K562 (cell line): Measurements from ENCODE around the gene PRDM16. TPM values are rescaled to one million over a fixed set of nuclear protein-coding genes. Genes with fewer than 3 reads are reported as not detected.

Source experiments
- ATAC-seq: fragments of 200-7000 bp; cut with Tn5 transposase; 3 replicates; pipeline ENCODE4 v1.9.1; 2020; ENCODE audit warnings: moderate library complexity
- BruUV-seq: library from RNA; stranded (reverse); fragments of 400-500 nt; replicated peaks from 2 replicates; lab custom pipeline; 2021; lab: Mats Ljungman, UMichigan
- CTCF ChIA-PET: fragments of 300-600 bp; formaldehyde crosslinking; extraction: SDS; loops from one replicate; lab custom pipeline; 2021; ENCODE audit warnings: low intra/inter-chr PET ratio; lab: Yijun Ruan, JAX
- POLR2A ChIA-PET: fragments of 300-600, 350-650 bp; sonication (Branson Sonifier 250); formaldehyde crosslinking; extraction: SDS; loops from one replicate; lab custom pipeline; 2021; ENCODE audit warnings: antibody characterized with exemption, inconsistent platforms; lab: Yijun Ruan, JAX
- DNase-seq, 4 experiments: peaks; one replicate each; pipeline versions ENCODE4 v3.0.0 to v3.0.0-alpha.2; 2011 to 2018; ENCODE audit warnings: low spot score in 3 of 4, mixed read lengths in 3 of 4; ENCODE audit errors: extremely low read depth in 1 of 4
- FAIRE-seq: peaks from 2 replicates; lab custom pipeline; 2011; peaks lifted over from hg19 to GRCh38; lab: Jason Lieb, UNC
- H2AFZ ChIP-seq: 2 replicates; pipeline ENCODE4 v1.6.0; 2011; ENCODE audit warnings: low read depth, low read length, control low read depth, inconsistent platforms
- H3K27ac ChIP-seq: fragments of 200-600 bp; 3 replicates; pipeline ENCODE4 v1.8.0; 2011; ENCODE audit warnings: low read depth, mild to moderate bottlenecking, control low read depth, inconsistent platforms, low read length, moderate library complexity, mixed read lengths; ENCODE audit errors: extremely low read depth
- H3K27me3 ChIP-seq, 2 experiments: fragments of 300-600 bp in 1 of 2; 2 replicates in 1 of 2; 3 replicates in 1 of 2; pipeline versions ENCODE4 v1.6.0 to v1.8.0; 2011; ENCODE audit warnings: inconsistent platforms in 2 of 2, low read length in 2 of 2, mild to moderate bottlenecking in 1 of 2, mixed read lengths in 1 of 2, moderate library complexity in 1 of 2; ENCODE audit not compliant: control insufficient read depth in 2 of 2, insufficient read depth in 2 of 2
- H3K36me3 ChIP-seq: fragments of 300-600 bp; 3 replicates; pipeline ENCODE4 v1.8.0; 2011; ENCODE audit warnings: mild to moderate bottlenecking, low read length, inconsistent platforms; ENCODE audit not compliant: control insufficient read depth, insufficient read depth
- H3K4me1 ChIP-seq, 2 experiments: fragments of 200-600 bp in 1 of 2; replicated peaks in 1 of 2; 2 replicates in 1 of 2; 3 replicates in 1 of 2; pipeline versions ENCODE4 v1.5.1 to v1.8.0; 2011; ENCODE audit warnings: inconsistent platforms in 2 of 2, low read length in 2 of 2, mild to moderate bottlenecking in 1 of 2, mixed read lengths in 1 of 2, moderate library complexity in 1 of 2; ENCODE audit not compliant: control insufficient read depth in 2 of 2, insufficient read depth in 2 of 2
- H3K4me2 ChIP-seq: 2 replicates; pipeline ENCODE4 v1.6.1; 2011; ENCODE audit warnings: low read length, control low read depth, inconsistent platforms, mixed read lengths; ENCODE audit not compliant: insufficient read depth
- H3K4me3 ChIP-seq: fragments of 200-600 bp; sonication (generic), shearing (Covaris generic); 2 replicates; pipeline ENCODE4 v1.5.1; 2016; ENCODE audit warnings: control low read depth, inconsistent platforms
- H3K79me2 ChIP-seq: fragments of 200-600 bp; 3 replicates; pipeline ENCODE4 v1.8.0; 2011; ENCODE audit warnings: low read length, inconsistent platforms; ENCODE audit not compliant: control insufficient read depth, insufficient read depth
- H3K9ac ChIP-seq, 2 experiments: 2 replicates each; pipeline versions ENCODE4 v1.6.0 to v1.6.1; 2011; ENCODE audit warnings: low read depth in 2 of 2, low read length in 2 of 2, control low read depth in 1 of 2, inconsistent platforms in 1 of 2, mild to moderate bottlenecking in 1 of 2, mixed read lengths in 1 of 2; ENCODE audit not compliant: insufficient read depth in 1 of 2
- H3K9me1 ChIP-seq: one replicate; pipeline ENCODE4 v1.6.0; 2011; ENCODE audit warnings: inconsistent platforms, mild to moderate bottlenecking, low read length, moderate library complexity; ENCODE audit not compliant: control insufficient read depth, insufficient read depth
- H3K9me3 ChIP-seq: replicated peaks from 2 replicates; pipeline ENCODE4 v1.5.1; 2011; ENCODE audit warnings: low read depth, low read length, inconsistent platforms; ENCODE audit not compliant: control insufficient read depth, insufficient read depth
- H4K20me1 ChIP-seq: replicated peaks from 2 replicates; pipeline ENCODE4 v1.6.1; 2011; ENCODE audit warnings: low read length, inconsistent platforms, mixed read lengths; ENCODE audit not compliant: control insufficient read depth, insufficient read depth
- KAT8 ChIP-seq: fragments of 450-650 bp; IDR thresholded peaks from 2 replicates; pipeline ENCODE4 v1.6.1; 2016; ENCODE audit warnings: low read depth, mild to moderate bottlenecking
- NR0B1 ChIP-seq: fragments of 450-650 bp; IDR thresholded peaks from one replicate; pipeline ENCODE4 v1.6.1; 2018; ENCODE audit warnings: mild to moderate bottlenecking, moderate library complexity; ENCODE audit not compliant: partially characterized antibody
- PTRF ChIP-seq: fragments of 450-650 bp; IDR thresholded peaks from 2 replicates; pipeline ENCODE4 v1.6.1; 2016; ENCODE audit warnings: mild to moderate bottlenecking, missing genetic modification characterization, missing compliant biosample characterization
- PYGO2 ChIP-seq: fragments of 450-650 bp; IDR thresholded peaks from 2 replicates; pipeline ENCODE4 v1.6.1; 2016; ENCODE audit warnings: mild to moderate bottlenecking, missing genetic modification characterization, moderate library complexity, missing compliant biosample characterization
- WGBS: fragments of 100-300 bp; shearing (Covaris generic); methylation state at CpG from one replicate; pipeline ENCODE4 v1.1.6; 2016; ENCODE audit warnings: low coverage, mixed read lengths; ENCODE audit not compliant: insufficient coverage; ENCODE audit errors: missing lambda C conversion rate; 5-methylcytosine and 5-hydroxymethylcytosine counted together
- in situ Hi-C: fragments of 300-500 bp; cut with MboI; formaldehyde crosslinking; loops from 4 replicates; pipeline ENCODE4 v1.15.0; 2018; ENCODE audit warnings: inconsistent platforms, mixed read lengths
- intact Hi-C: fragments of 100-400 bp; cut with micrococcal nuclease; formaldehyde crosslinking; loops from 2 replicates; pipeline ENCODE4 v1.14.2; 2022
- polyA plus RNA-seq, 8 experiments: library from polyadenylated mRNA; depleted of rRNA in 4 of 8; stranded (reverse) in 5 of 8; unstranded in 3 of 8; fragments of >200 nt; fragmentation: Nextera tagmentation in 2 of 8; fragmentation: Illumina TruSeq in 1 of 8; extraction: Ambion mirVana in 2 of 8; extraction: Trizol in 1 of 8; gene quantifications; 2 replicates each; pipeline versions ENCODE4 v1.2.1 to v1.2.3, GENCODE V29; 2011 to 2014; ENCODE audit warnings: inconsistent platforms in 1 of 8, missing spikeins in 1 of 8
- total RNA-seq, 7 experiments: library from RNA; depleted of rRNA in 6 of 7; stranded (reverse); fragments of >200 nt in 6 of 7; fragmentation: Illumina TruSeq in 2 of 7; extraction: Trizol in 2 of 7; gene quantifications; 2 replicates each; pipeline versions ENCODE4 v1.2.1 to v1.2.3, GENCODE V29; 2011 to 2021; ENCODE audit warnings: low replicate concordance in 1 of 7
- TF ChIP-seq, protein P1 (sequence below): fragments of 250-450 bp; sonication (Bioruptor Pico); IDR thresholded peaks from 2 replicates; pipeline ENCODE4 v1.8.0; 2021; ENCODE audit warnings: mild to moderate bottlenecking, moderate library complexity
- TF ChIP-seq, protein P2 (sequence below), 2 experiments: IDR thresholded peaks; 2 replicates each; pipeline ENCODE4 v1.6.1; 2011; ENCODE audit warnings: borderline replicate concordance in 1 of 2, control low read depth in 1 of 2, low read depth in 1 of 2, low read length in 1 of 2, mild to moderate bottlenecking in 1 of 2, mixed read lengths in 1 of 2, moderate library complexity in 1 of 2; ENCODE audit not compliant: insufficient read depth in 1 of 2, insufficient read length in 1 of 2, poor library complexity in 1 of 2, severe bottlenecking in 1 of 2; ENCODE audit errors: extremely low read depth in 1 of 2

PRDM16 gene
- total and polyA plus RNA-seq, 9 of the 15 experiments (the other 6 are each of a cell fraction or from before 2014, with no cell fraction given), result 0.10 to 0.27 TPM; not detected in 7

DNA sequence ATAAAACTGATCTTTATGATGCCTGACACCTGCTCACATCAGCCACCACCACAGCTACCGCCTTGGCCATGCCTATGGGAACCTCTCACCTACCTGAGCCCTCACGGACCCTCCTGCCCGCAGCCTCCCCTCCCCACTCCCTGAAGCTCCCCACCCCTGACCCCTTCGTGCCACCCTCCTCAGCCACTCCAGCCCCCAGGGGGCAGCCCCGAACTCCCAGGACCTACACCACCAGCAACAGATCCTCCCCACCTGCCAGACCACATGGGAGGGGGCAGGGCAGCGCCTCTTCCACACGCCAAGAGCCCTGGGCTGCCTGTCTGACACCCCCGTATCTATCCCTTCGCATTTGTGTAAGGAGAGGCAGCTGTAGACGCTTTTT lies 371.3 kb downstream of the PRDM16 start:
- WGBS, result 0% methylated on average over 8 of the region's 10 CpGs
- CTCF ChIA-PET, result no interaction called here
- in situ Hi-C loops (loop anchor here (5.0 kb wide), 1 partner anchor 182 kb away; no protein-coding TSS in a partner anchor), intact Hi-C loops (no loop called here)
- Histone ChIP-seq H3K4me3 (no peak overlapping the region), H3K27me3 (peaks cover 42 to 75% of the 10 kb centered on the region in 2 experiments), H3K79me2 (no peaks in the 10 kb centered on the region), H3K9me3 (no peaks in the 10 kb centered on the region), H3K36me3 (no peaks in the 10 kb centered on the region), H3K4me2 (no peak overlapping the region), H3K9me1 (no peaks in the 10 kb centered on the region), H4K20me1 (peaks cover 3% of the 10 kb centered on the region; the same call in 1 of the 2 replicates), H3K4me1 (peaks cover 0 to 6% of the 10 kb centered on the region in 2 experiments; a peak in 1 of 5 replicates), H3K9ac (no peak overlapping the region), H2AFZ (no peak overlapping the region), H3K27ac (no peak overlapping the region)
- FAIRE-seq, result no peak
- no peak for DNase-seq
- no TSS peak for BruUV-seq
- no peak for ATAC-seq
- POLR2A ChIA-PET, result no interaction called here
- TF ChIP-seq, protein P1, sequence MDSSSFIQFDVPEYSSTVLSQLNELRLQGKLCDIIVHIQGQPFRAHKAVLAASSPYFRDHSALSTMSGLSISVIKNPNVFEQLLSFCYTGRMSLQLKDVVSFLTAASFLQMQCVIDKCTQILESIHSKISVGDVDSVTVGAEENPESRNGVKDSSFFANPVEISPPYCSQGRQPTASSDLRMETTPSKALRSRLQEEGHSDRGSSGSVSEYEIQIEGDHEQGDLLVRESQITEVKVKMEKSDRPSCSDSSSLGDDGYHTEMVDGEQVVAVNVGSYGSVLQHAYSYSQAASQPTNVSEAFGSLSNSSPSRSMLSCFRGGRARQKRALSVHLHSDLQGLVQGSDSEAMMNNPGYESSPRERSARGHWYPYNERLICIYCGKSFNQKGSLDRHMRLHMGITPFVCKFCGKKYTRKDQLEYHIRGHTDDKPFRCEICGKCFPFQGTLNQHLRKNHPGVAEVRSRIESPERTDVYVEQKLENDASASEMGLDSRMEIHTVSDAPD (CRISPR knock-in tag), result no peak
- TF ChIP-seq PTRF (tag) (no peak), KAT8 (no peak), NR0B1 (no peak), PYGO2 (tag) (no peak)
- TF ChIP-seq, protein P2, sequence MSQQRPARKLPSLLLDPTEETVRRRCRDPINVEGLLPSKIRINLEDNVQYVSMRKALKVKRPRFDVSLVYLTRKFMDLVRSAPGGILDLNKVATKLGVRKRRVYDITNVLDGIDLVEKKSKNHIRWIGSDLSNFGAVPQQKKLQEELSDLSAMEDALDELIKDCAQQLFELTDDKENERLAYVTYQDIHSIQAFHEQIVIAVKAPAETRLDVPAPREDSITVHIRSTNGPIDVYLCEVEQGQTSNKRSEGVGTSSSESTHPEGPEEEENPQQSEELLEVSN (IDR thresholded peaks at IDR 0.05; ENCODE audit: borderline replicate concordance in 1 of 2, extremely low read depth in 1 of 2, insufficient read depth in 1 of 2, insufficient read length in 1 of 2, low read depth in 1 of 2, low read length in 1 of 2, poor library complexity in 1 of 2, severe bottlenecking in 1 of 2), result no peak
